Esophagus muscularis mucosa (tissue), 4 donors: ENCODE data around the gene P2RY2. TPM values are rescaled to one million over a fixed set of nuclear protein-coding genes. Genes with fewer than 3 reads are reported as not detected.

Experiments used
- DNase-seq: peaks from one replicate; pipeline ENCODE4 v3.0.0-alpha.2; 2017; ENCODE audit errors: extremely low spot score
- H3K27ac ChIP-seq, 4 donors: fragments of 200-600 bp; sonication (generic); replicated peaks in 1 of 4; 1 replicate in 3 of 4; 2 replicates in 1 of 4; pipeline ENCODE4 v1.5.1; 2016 to 2019; ENCODE audit warnings: mild to moderate bottlenecking in 1 of 4
- H3K27me3 ChIP-seq, 4 donors: fragments of 200-600 bp; sonication (generic); one replicate each; pipeline versions ENCODE4 v1.5.1 to v1.6.0; 2016 to 2019
- H3K36me3 ChIP-seq, 4 donors: fragments of 200-600 bp; sonication (generic); one replicate each; pipeline ENCODE4 v1.5.1; 2016 to 2019
- H3K4me1 ChIP-seq, 4 donors: fragments of 200-600 bp; sonication (generic); one replicate each; pipeline ENCODE4 v1.5.1; 2016 to 2019
- H3K4me3 ChIP-seq, 4 donors: fragments of 200-600 bp; sonication (generic); 1 replicate in 2 of 4; 2 replicates in 2 of 4; pipeline ENCODE4 v1.5.1; 2016 to 2019; ENCODE audit warnings: mild to moderate bottlenecking in 4 of 4, moderate library complexity in 1 of 4
- H3K9me3 ChIP-seq, 4 donors: fragments of 200-600 bp; sonication (generic); 1 replicate in 3 of 4; 2 replicates in 1 of 4; pipeline ENCODE4 v1.5.1; 2016 to 2019
- CTCF ChIP-seq, 3 experiments: fragments of 200-600 bp in 2 of 3; fragments of 450-650 bp in 1 of 3; sonication (generic) in 2 of 3; IDR thresholded peaks; one replicate each; pipeline ENCODE4 v1.5.1; 2017 to 2019; ENCODE audit warnings: antibody characterized with exemption in 3 of 3, mild to moderate bottlenecking in 2 of 3, moderate library complexity in 1 of 3
- EP300 ChIP-seq: sonication (generic); formaldehyde crosslinking; IDR thresholded peaks from one replicate; pipeline ENCODE4 v1.6.1; 2017; ENCODE audit warnings: antibody characterized with exemption
- POLR2A ChIP-seq: fragments of 450-650 bp; IDR thresholded peaks from one replicate; pipeline ENCODE4 v1.6.1; 2017; ENCODE audit warnings: antibody characterized with exemption, moderate library complexity, mild to moderate bottlenecking, low read depth
- POLR2AphosphoS5 ChIP-seq, 2 donors: sonication (generic); formaldehyde crosslinking; IDR thresholded peaks; one replicate each; pipeline ENCODE4 v1.6.1; 2017; ENCODE audit warnings: antibody characterized with exemption in 2 of 2
- WGBS: methylation state at CpG from one replicate; pipeline ENCODE4 v1.1.5; 2018; 5-methylcytosine and 5-hydroxymethylcytosine counted together
- intact Hi-C: fragments of 100-400 bp; cut with DNase I; formaldehyde crosslinking; loops from one replicate; pipeline ENCODE4 v1.15.1; 2023
- total RNA-seq, 4 donors: library from RNA; depleted of rRNA; stranded (reverse); fragments of >200 nt; gene quantifications; one replicate each; pipeline versions ENCODE4 v1.1.0 to v1.2.1, GENCODE V29; 2016

P2RY2 gene
- total RNA-seq, 4 donors from 2014 or later = 0.32 to 0.83 (median 0.52) TPM; not detected in 1

GRCh38 chr11:73233692-73234470, 15.8 kb downstream of the P2RY2 start:
- Histone ChIP-seq H3K36me3 (peaks cover 0 to 4% (median 0%) of the 10 kb centered on the region in 4 donors), H3K4me1 (peaks cover 13 to 25% (median 22%) of the 10 kb centered on the region in 4 donors), H3K27me3 (no peaks in the 10 kb centered on the region), H3K4me3 (no peak overlapping the region), H3K27ac (no peak overlapping the region), H3K9me3 (no peaks in the 10 kb centered on the region)
- TF ChIP-seq POLR2A (no peak), POLR2AphosphoS5 (IDR thresholded peaks at IDR 0.05) (no peak), CTCF (IDR thresholded peaks at IDR 0.05) (no peak), EP300 (no peak)
- no peak for DNase-seq
- 90% methylated on average over 20 of the region's 23 CpGs for WGBS
- intact Hi-C loops = no loop called here

- WGBS = 97% methylated on average over 56 of the region's 56 CpGs
- no peak for DNase-seq
- no peak overlapping the region for H3K27ac ChIP-seq
- no peak for TF ChIP-seq POLR2AphosphoS5 (IDR thresholded peaks at IDR 0.05)
- TF ChIP-seq POLR2A = no peak
- no peak for TF ChIP-seq CTCF (IDR thresholded peaks at IDR 0.05)
- TF ChIP-seq EP300 = no peak
- H3K36me3 ChIP-seq = peaks cover 0 to 4% (median 0%) of the 10 kb centered on the region in 4 donors
- H3K27me3 ChIP-seq = no peaks in the 10 kb centered on the region
- intact Hi-C loops = no loop called here
- H3K9me3 ChIP-seq = no peaks in the 10 kb centered on the region
- peaks cover 6 to 30% (median 19%) of the 10 kb centered on the region in 4 donors for H3K4me1 ChIP-seq
- H3K4me3 ChIP-seq = no peak overlapping the region
These were observed 16.5 kb downstream of the P2RY2 start for GRCh38 chr11:73234471-73235181.

- WGBS = 86% methylated on average over 8 of the region's 8 CpGs
- intact Hi-C loops = no loop called here
- H3K27me3 ChIP-seq = no peaks in the 10 kb centered on the region
- no peaks in the 10 kb centered on the region for H3K9me3 ChIP-seq
- H3K4me3 ChIP-seq = no peak overlapping the region
- no peak for DNase-seq
- H3K4me1 ChIP-seq = peaks cover 5 to 37% (median 20%) of the 10 kb centered on the region in 4 donors
- TF ChIP-seq CTCF (IDR thresholded peaks at IDR 0.05) (no peak), POLR2AphosphoS5 (IDR thresholded peaks at IDR 0.05) (no peak), POLR2A (no peak), EP300 (no peak)
- no peak overlapping the region for H3K27ac ChIP-seq
- H3K36me3 ChIP-seq = peaks cover 0 to 4% (median 0%) of the 10 kb centered on the region in 4 donors
These were observed 17.2 kb downstream of the P2RY2 start for GRCh38 chr11:73235236-73235786.

GRCh38 chr11:73236205-73236765, 18.2 kb downstream of the P2RY2 start:
- Histone ChIP-seq H3K27ac (no peak overlapping the region), H3K9me3 (no peaks in the 10 kb centered on the region), H3K4me1 (peaks cover 14 to 46% (median 25%) of the 10 kb centered on the region in 4 donors), H3K4me3 (no peak overlapping the region), H3K36me3 (peaks cover 0 to 4% (median 0%) of the 10 kb centered on the region in 4 donors), H3K27me3 (no peaks in the 10 kb centered on the region)
- 84% methylated on average over 4 of the region's 4 CpGs for WGBS
- TF ChIP-seq POLR2AphosphoS5 (IDR thresholded peaks at IDR 0.05) (no peak), EP300 (no peak), CTCF (IDR thresholded peaks at IDR 0.05) (no peak), POLR2A (no peak)
- DNase-seq = no peak
- intact Hi-C loops = no loop called here
